Kidney (tissue), 14 donors: ENCODE results near the gene PCDHA3. TPM values are rescaled to one million over a fixed set of nuclear protein-coding genes. Genes with fewer than 3 reads are reported as not detected.
"Not testable (repeated sequence)": the region's sequence is repeated elsewhere in the genome, so short reads cannot be mapped to it uniquely, and the experiment has no call there.

Experiments used
- DNase-seq, 5 donors: peaks; one replicate each; pipeline ENCODE4 v3.0.0-alpha.2; 2013 to 2020
- FAIRE-seq: peaks from 2 replicates; lab custom pipeline; 2012; peaks lifted over from hg19 to GRCh38; lab: Jason Lieb, UNC
- H3K27ac ChIP-seq, 2 donors: one replicate each; pipeline ENCODE4 v1.7.0; 2013; ENCODE audit warnings: low read depth in 2 of 2, low read length in 2 of 2, inconsistent platforms in 1 of 2
- H3K27me3 ChIP-seq: one replicate; pipeline ENCODE4 v1.7.1; 2013; ENCODE audit warnings: low read length, inconsistent platforms; ENCODE audit not compliant: control insufficient read depth, insufficient read depth
- H3K36me3 ChIP-seq, 3 donors: one replicate each; pipeline versions ENCODE4 v1.7.0 to v1.7.1; 2013; ENCODE audit warnings: low read length in 3 of 3, control low read depth in 1 of 3, inconsistent platforms in 1 of 3; ENCODE audit not compliant: insufficient read depth in 3 of 3, control insufficient read depth in 2 of 3
- H3K4me1 ChIP-seq, 3 donors: one replicate each; pipeline versions ENCODE4 v1.7.0 to v1.7.1; 2013; ENCODE audit warnings: low read length in 3 of 3, inconsistent platforms in 1 of 3, low read depth in 1 of 3; ENCODE audit not compliant: control insufficient read depth in 2 of 3, insufficient read depth in 2 of 3
- H3K4me3 ChIP-seq, 3 donors: one replicate each; pipeline versions ENCODE4 v1.7.0 to v1.8.1; 2013; ENCODE audit warnings: low read length in 3 of 3, control low read depth in 1 of 3, inconsistent platforms in 1 of 3
- H3K9ac ChIP-seq, 3 donors: one replicate each; pipeline versions ENCODE4 v1.7.0 to v1.7.1; 2013; ENCODE audit warnings: low read length in 3 of 3, control low read depth in 1 of 3, inconsistent platforms in 1 of 3
- H3K9me3 ChIP-seq, 3 donors: one replicate each; pipeline versions ENCODE4 v1.7.0 to v1.7.1; 2013; ENCODE audit warnings: low read length in 3 of 3, control low read depth in 1 of 3, inconsistent platforms in 1 of 3; ENCODE audit not compliant: control insufficient read depth in 2 of 3, insufficient read depth in 1 of 3
- CTCF ChIP-seq: IDR thresholded peaks from 3 replicates; pipeline ENCODE4 v1.5.1; 2012; ENCODE audit warnings: mild to moderate bottlenecking, moderate library complexity, borderline replicate concordance; ENCODE audit not compliant: insufficient read depth; ENCODE audit errors: extremely low read depth
- intact Hi-C: fragments of 100-400 bp; cut with DNase I; formaldehyde crosslinking; loops from one replicate; pipeline ENCODE4 v1.11.1; 2022
- polyA plus RNA-seq: library from polyadenylated mRNA; stranded (reverse); fragments of 350-450 nt; fragmentation: Illumina TruSeq; extraction: RNeasy Lipid Tissue Mini Kit (QIAGEN cat#74804); gene quantifications from one replicate; pipeline ENCODE4 v1.2.3, GENCODE V29; 2014; ENCODE audit warnings: low read depth, low replicate concordance; ENCODE audit not compliant: insufficient read depth
- total RNA-seq: library from RNA; stranded (reverse); fragmentation: NEBNext Ultra II Directional; extraction: Animal tissue kit (Norgen Biotek cat#: 25700); gene quantifications from one replicate; pipeline ENCODE4 v1.2.1, GENCODE V29; 2021
- donor health status: control.
- donor health status: control.
- donor health status: control.
- donor health status: control.
- donor health status: control.
- donor health status: DM: yes; HTN: yes; CAD: no.
- donor health status: Normal renal cell carcinoma (clear cell type).

The PCDHA3 gene
- total and polyA plus RNA-seq, 2 donors from 2014 or later: 0.13 to 1.4 TPM

DNA sequence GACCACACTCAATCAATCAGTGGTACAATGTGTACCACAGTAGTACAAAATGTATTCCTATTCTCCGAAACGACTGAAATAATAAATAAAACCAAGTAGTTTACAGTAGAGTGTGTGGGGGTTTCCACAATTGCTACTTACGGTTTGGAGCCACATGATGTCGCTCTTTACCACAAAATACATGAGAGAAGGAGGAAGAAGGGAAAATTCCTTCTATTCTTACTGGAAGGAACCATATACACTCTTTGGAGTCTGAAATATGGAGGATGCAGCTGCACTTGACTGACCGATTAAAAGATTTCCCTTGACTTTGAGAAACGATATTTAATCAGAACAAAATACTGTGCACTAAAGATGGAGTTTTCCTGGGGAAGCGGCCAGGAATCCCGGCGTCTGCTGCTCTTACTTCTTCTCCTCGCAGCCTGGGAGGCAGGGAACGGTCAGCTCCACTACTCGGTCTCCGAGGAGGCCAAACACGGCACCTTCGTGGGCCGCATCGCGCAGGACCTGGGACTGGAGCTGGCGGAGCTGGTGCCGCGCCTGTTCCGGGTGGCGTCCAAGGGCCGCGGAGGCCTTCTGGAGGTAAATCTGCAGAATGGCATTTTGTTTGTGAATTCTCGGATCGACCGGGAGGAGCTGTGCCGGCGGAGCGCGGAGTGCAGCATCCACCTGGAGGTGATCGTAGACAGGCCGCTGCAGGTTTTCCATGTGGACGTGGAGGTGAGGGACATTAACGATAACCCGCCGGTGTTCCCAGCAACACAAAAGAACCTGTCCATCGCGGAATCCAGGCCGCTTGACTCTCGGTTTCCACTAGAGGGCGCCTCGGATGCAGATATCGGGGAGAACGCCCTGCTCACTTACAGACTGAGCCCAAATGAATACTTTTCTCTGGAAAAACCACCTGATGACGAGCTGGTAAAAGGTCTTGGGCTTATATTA lies 6.2 kb downstream of the PCDHA3 start, which contains the start of gene PCDHA4:
PCDHA4 (plus strand) TSS at position 235 of the 942 bp plus-strand sequence.
- FAIRE-seq: no peak
- peaks cover 0 to 2% (median 0%) of the 10 kb centered on the region in 3 donors for H3K4me1 ChIP-seq
- no peaks in the 10 kb centered on the region for H3K36me3 ChIP-seq
- DNase-seq: peak in 2 of 5 donors; percentile 30 to 73
- intact Hi-C loops: no loop called here
- H3K27ac ChIP-seq: no peak within 1 kb of the TSS
- peaks cover under 1% of the 10 kb centered on the region for H3K27me3 ChIP-seq
- no peak within 1 kb of the TSS for H3K9ac ChIP-seq
- peak within 1 kb of the TSS in 2 of 3 donors; percentile 46 to 55 for H3K4me3 ChIP-seq
- TF ChIP-seq CTCF: peak; percentile 34
- peaks cover under 1 to 19% (median under 1%) of the 10 kb centered on the region in 3 donors for H3K9me3 ChIP-seq

DNA sequence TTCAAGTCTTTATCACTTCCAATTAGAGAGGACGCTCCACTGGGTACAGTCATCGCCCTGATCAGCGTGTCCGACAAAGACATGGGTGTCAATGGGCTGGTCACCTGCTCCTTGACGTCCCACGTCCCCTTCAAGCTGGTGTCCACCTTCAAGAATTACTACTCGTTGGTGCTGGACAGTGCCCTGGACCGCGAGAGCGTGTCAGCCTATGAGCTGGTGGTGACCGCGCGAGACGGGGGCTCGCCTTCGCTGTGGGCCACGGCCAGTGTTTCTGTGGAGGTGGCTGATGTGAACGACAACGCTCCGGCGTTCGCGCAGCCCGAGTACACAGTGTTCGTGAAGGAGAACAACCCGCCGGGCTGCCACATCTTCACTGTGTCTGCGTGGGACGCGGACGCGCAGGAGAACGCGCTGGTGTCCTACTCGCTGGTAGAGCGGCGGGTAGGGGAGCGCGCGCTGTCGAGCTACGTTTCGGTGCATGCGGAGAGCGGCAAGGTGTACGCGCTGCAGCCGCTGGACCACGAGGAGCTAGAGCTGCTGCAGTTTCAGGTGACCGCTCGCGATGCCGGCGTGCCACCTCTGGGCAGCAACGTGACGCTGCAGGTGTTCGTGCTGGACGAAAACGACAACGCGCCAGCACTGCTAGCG lies 7.5 kb downstream of the PCDHA3 start:
- H3K27me3 ChIP-seq, intact Hi-C loops, H3K9me3 ChIP-seq, H3K9ac ChIP-seq, H3K4me3 ChIP-seq, FAIRE-seq, H3K36me3 ChIP-seq, H3K27ac ChIP-seq, H3K4me1 ChIP-seq: not testable (repeated sequence)
- DNase-seq: peak in 1 of 5 donors; percentile 54

DNA sequence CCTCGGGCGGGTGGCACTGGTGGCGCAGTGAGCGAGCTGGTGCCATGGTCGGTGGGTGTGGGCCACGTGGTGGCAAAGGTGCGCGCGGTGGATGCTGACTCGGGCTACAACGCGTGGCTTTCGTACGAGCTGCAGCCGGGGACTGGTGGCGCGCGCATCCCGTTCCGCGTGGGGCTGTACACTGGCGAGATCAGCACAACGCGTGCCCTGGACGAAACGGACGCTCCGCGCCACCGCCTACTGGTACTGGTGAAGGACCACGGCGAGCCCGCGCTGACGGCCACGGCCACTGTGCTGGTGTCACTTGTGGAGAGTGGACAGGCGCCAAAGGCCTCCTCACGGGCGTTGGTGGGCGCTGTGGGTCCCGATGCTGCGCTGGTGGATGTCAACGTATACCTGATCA lies 8.0 kb downstream of the PCDHA3 start:
- FAIRE-seq: no peak
- Histone ChIP-seq H3K4me3 (no peak overlapping the region), H3K9ac (no peak overlapping the region), H3K4me1 (no peaks in the 10 kb centered on the region), H3K36me3 (no peaks in the 10 kb centered on the region), H3K27ac (no peak overlapping the region), H3K9me3 (peaks cover 0 to 10% (median 0%) of the 10 kb centered on the region in 3 donors), H3K27me3 (no peaks in the 10 kb centered on the region)
- DNase-seq: peak in 1 of 5 donors; percentile 72
- no peak for TF ChIP-seq CTCF
- intact Hi-C loops: no loop called here
